IPS-20b (cell line): Measurements from ENCODE around the gene DNAAF2.

Experiments
- H3K27ac ChIP-seq: one replicate; pipeline ENCODE4 v1.5.1; 2013; ENCODE audit warnings: low read length
- H3K27me3 ChIP-seq: 2 replicates; pipeline ENCODE4 v1.6.1; 2013; ENCODE audit warnings: mild to moderate bottlenecking, low read length, inconsistent platforms; ENCODE audit not compliant: insufficient read depth
- H3K36me3 ChIP-seq: 2 replicates; pipeline ENCODE4 v1.6.1; 2013; ENCODE audit warnings: low read depth, mild to moderate bottlenecking, inconsistent platforms, low read length, moderate library complexity; ENCODE audit not compliant: insufficient read depth
- H3K4me1 ChIP-seq: 2 replicates; pipeline ENCODE4 v1.6.1; 2013; ENCODE audit warnings: mild to moderate bottlenecking, control low read depth, inconsistent platforms, low read length, moderate library complexity; ENCODE audit not compliant: insufficient read depth
- H3K4me3 ChIP-seq: 2 replicates; pipeline ENCODE4 v1.5.1; 2013; ENCODE audit warnings: mild to moderate bottlenecking, low read length, inconsistent platforms
- H3K9ac ChIP-seq: 2 replicates; pipeline ENCODE4 v1.6.1; 2013; ENCODE audit warnings: low read depth, mild to moderate bottlenecking, inconsistent platforms, low read length, moderate library complexity
- H3K9me3 ChIP-seq: 2 replicates; pipeline ENCODE4 v1.6.1; 2013; ENCODE audit warnings: mild to moderate bottlenecking, low read depth, low read length, inconsistent platforms; ENCODE audit not compliant: insufficient read depth

Gene DNAAF2

DNA sequence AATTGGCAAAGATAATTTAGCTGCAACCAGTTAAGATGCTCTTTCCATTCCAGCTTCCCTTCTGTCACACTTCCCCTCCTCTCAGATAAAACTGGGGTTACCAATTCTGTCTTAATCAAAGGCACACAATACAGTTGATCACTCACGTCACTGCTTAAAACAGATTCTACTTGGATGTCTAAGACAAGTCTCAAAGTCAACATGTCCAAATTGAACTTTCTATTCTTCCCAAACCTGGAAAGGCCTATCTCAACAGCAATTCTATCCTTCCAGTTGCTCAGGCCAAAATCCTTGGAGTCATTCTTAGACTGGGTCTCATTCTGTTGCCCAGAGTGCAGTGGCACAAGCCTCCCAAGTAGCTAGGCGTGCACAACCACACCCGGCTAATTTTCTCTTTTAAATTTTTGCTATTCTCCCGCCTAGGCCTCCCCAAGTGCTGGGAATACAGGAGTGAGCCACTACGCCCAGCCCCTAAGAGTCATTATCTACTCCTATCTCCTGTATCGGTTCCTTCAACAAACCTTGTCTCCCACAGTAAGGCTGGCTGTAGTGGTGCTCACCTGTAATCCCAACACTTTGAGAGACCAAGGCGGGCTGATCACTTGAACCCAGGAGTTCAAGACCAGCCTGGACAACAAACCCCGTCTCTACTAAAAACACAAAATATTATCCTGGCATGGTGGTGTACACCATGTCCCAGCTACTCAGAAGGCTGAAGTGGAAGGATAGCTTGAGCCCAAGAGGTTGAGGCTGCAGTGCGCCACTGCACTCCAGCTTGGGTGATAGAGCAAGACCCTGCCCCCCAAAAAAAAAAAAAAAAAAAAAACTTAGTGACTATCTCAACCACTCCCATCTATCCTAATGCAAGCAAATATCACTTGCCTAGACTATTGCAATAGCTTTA is 53.6 kb downstream of the DNAAF2 start:
- H3K36me3 ChIP-seq: peaks cover 66% of the 10 kb centered on the region
- H3K27ac ChIP-seq: peak overlapping the region; percentile 11
- H3K9ac ChIP-seq: peak overlapping the region; percentile 97; the same call in 1 of the 2 replicates
- H3K4me3 ChIP-seq: no peak overlapping the region
- H3K4me1 ChIP-seq: 0 out of 2 replicates have a peak, but pooled peaks cover 2% of the 10 kb centered on the region
- no peaks in the 10 kb centered on the region for H3K9me3 ChIP-seq
- H3K27me3 ChIP-seq: no peaks in the 10 kb centered on the region

DNA sequence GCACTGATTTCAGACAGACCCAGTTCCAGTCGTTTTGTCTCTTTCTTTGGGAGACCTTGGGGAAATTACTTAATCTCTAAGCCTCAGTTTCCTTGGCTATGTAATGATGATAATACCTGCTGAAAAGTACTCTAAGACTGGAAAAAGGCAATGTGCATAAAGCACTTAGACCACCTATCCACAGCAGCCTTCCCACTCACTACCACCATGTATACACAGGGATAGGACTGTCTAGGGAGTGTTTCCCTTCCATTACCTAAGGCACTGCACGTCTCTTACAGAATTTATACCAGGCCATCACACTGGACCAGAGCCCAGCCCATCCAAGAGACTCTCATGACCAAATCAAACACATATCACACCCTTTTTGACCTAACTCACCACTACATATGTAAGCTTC is 55.2 kb downstream of the DNAAF2 start:
- H3K9ac ChIP-seq: no peak overlapping the region
- H3K4me3 ChIP-seq: no peak overlapping the region
- H3K27me3 ChIP-seq: no peaks in the 10 kb centered on the region
- 0 out of 2 replicates have a peak, but pooled peaks cover 2% of the 10 kb centered on the region for H3K4me1 ChIP-seq
- no peak overlapping the region for H3K27ac ChIP-seq
- no peaks in the 10 kb centered on the region for H3K9me3 ChIP-seq
- H3K36me3 ChIP-seq: peaks cover 61% of the 10 kb centered on the region

DNA sequence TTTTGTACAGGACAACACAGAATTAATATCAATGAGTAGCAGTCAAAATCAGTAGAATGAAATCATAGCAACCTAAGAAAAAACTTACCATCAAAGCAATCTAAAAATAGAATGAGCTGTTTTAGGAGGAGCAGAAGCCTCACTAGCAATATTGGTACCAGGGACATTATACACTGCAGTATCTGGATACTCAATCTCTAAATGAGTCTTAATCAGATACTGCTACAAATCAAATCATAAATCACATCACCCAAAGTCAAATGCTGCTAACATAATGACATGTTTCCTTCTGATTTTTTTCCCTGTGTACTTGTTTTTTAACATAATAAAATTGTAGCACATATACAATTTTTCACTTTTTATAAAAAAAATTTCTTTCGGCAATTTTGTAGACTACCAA is 56.9 kb downstream of the DNAAF2 start:
- Histone ChIP-seq H3K9me3 (no peaks in the 10 kb centered on the region), H3K27ac (no peak overlapping the region), H3K36me3 (peaks cover 49% of the 10 kb centered on the region), H3K9ac (no peak overlapping the region), H3K27me3 (no peaks in the 10 kb centered on the region), H3K4me3 (no peak overlapping the region), H3K4me1 (0 out of 2 replicates have a peak, but pooled peaks cover 2% of the 10 kb centered on the region)
